NCI-H446 (cell line): ENCODE data around the gene TOMM70.

Experiments used
- DNase-seq, 2 experiments: peaks; one replicate each; lab custom pipeline; 2025; lab: John Stamatoyannopoulos, UW

Gene TOMM70

DNA sequence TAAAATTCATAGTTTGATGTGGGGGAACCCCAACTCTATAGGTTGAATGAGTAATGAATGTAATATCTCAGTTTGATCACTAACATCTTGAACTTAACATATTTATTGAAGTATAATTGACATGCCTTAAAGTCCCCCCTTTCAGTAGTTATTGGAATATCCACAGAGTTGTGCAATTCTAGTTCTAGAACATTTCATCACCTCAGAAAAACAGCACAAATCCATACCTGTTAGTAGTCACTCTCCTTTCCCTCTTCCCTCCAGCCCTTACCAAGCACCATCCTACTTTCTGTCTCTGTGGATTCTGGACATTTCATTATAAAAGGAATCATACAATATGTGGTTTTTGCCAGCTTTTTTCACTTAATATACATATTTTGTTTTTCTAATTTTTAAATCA lies 75.1 kb downstream of the TOMM70 start:
- DNase-seq, result no peak

DNA sequence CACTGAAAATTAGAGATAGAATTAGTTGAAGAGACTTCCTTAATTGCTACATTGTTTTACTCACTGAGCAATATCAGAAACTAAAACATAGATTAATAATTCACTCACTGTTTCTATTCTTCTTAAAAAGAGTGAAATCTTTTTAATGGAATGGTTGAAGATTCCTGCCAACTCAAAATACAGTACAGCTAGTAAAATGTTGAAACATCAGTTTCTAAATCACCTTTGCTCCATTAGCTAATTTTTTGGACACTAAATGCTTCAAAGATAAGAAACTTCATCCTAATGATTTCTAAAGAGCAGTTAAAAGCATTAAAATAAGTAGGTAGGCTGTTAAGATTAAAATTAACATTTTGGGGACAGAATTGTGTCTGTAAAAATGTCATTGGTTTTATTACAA lies 76.8 kb downstream of the TOMM70 start:
- no peak for DNase-seq

- DNase-seq, result no peak
Observed at GRCh38 chr3:100319951-100320350, 80.9 kb downstream of the TOMM70 start.

DNA sequence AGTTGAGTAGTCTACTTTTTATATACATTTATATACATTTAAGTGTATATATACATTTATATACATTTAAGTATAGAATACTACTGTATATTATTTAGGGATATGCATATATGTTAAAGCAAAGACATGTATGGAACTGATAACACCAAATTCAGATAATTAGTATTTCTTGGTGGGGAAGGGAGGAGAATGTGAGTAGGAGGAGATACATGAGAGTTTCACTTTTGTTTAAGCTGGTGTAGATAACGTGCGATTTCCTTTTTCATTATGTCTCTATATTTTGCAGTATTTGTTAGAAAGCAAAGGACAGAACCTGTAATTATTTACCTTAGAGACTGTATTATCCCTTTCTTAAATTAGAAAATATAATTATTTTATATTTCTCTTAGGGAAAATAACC lies 83.0 kb downstream of the TOMM70 start:
- no peak for DNase-seq

DNA sequence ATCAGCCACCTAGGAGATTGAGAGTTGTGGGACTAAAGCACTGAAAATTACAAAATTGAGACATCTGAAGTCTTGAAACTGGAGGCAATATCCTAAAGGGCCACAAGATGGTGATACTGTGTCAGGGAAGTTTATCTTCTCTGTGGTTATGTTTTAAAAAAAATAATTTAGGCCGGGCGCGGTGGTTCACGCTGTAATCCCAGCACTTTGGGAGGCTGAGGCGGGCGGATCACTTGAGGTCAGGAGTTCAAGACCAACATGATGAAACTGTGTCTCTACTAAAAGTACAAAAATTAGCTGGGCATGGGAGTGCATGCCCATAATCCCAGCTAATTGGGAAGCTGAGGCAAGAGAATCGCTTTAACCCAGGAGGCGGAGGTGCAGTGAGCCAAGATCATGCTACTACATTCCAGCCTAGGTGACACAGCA lies 84.2 kb downstream of the TOMM70 start:
- DNase-seq, result peak; percentile 16 to 38
